Gastroesophageal sphincter (tissue), 4 donors: ENCODE data around the gene CNIH2. TPM values are rescaled to one million over a fixed set of nuclear protein-coding genes. Genes with fewer than 3 reads are reported as not detected.

Source experiments
- ATAC-seq: fragments of 150-250 bp; one replicate; pipeline ENCODE4 v1.9.1; 2016; ENCODE audit warnings: mild to moderate bottlenecking, moderate library complexity
- H3K27ac ChIP-seq, 4 donors: fragments of 200-600 bp; sonication (generic) in 3 of 4; 1 replicate in 3 of 4; 2 replicates in 1 of 4; pipeline ENCODE4 v1.5.1; 2016 to 2019
- H3K27me3 ChIP-seq: fragments of 200-600 bp; sonication (generic); one replicate; pipeline ENCODE4 v1.5.1; 2019
- H3K36me3 ChIP-seq, 2 donors: fragments of 200-600 bp; sonication (generic); one replicate each; pipeline ENCODE4 v1.5.1; 2019; ENCODE audit warnings: control low read depth in 1 of 2
- H3K4me1 ChIP-seq, 3 donors: fragments of 200-600 bp; sonication (generic); 1 replicate in 2 of 3; 2 replicates in 1 of 3; pipeline ENCODE4 v1.5.1; 2016 to 2019; ENCODE audit warnings: control low read depth in 2 of 3
- H3K4me3 ChIP-seq, 2 donors: fragments of 200-600 bp; sonication (generic); one replicate each; pipeline ENCODE4 v1.5.1; 2019; ENCODE audit warnings: mild to moderate bottlenecking in 1 of 2, moderate library complexity in 1 of 2
- H3K9me3 ChIP-seq, 3 donors: fragments of 200-600 bp; sonication (generic); one replicate each; pipeline ENCODE4 v1.5.1; 2017 to 2019; ENCODE audit warnings: control low read depth in 2 of 3
- EP300 ChIP-seq: sonication (generic); formaldehyde crosslinking; IDR thresholded peaks from one replicate; pipeline ENCODE4 v1.6.1; 2017; ENCODE audit warnings: antibody characterized with exemption, mild to moderate bottlenecking
- POLR2A ChIP-seq, 2 donors: fragments of 450-650 bp; IDR thresholded peaks; one replicate each; pipeline ENCODE4 v1.6.1; 2017; ENCODE audit warnings: antibody characterized with exemption in 2 of 2, mild to moderate bottlenecking in 2 of 2, moderate library complexity in 1 of 2
- POLR2AphosphoS5 ChIP-seq: sonication (generic); formaldehyde crosslinking; IDR thresholded peaks from one replicate; pipeline ENCODE4 v1.6.1; 2017; ENCODE audit warnings: antibody characterized with exemption
- WGBS, 2 donors: methylation state at CpG; one replicate each; pipeline ENCODE4 v1.1.5; 2018; ENCODE audit warnings: low coverage in 1 of 2; 5-methylcytosine and 5-hydroxymethylcytosine counted together
- total RNA-seq, 4 donors: library from RNA; depleted of rRNA; stranded (reverse); fragments of >200 nt; gene quantifications; one replicate each; pipeline ENCODE4 v1.1.0, GENCODE V29; 2016
- TF ChIP-seq, protein P1 (sequence below), 4 experiments: fragments of 200-600 bp in 2 of 4; fragments of 450-650 bp in 2 of 4; sonication (generic) in 1 of 4; IDR thresholded peaks; one replicate each; pipeline ENCODE4 v1.5.1; 2017 to 2019; ENCODE audit warnings: antibody characterized with exemption in 4 of 4, mild to moderate bottlenecking in 2 of 4, moderate library complexity in 2 of 4

The CNIH2 gene
- total RNA-seq, 4 donors from 2014 or later, result 1.1 TPM; not detected in 3

DNA sequence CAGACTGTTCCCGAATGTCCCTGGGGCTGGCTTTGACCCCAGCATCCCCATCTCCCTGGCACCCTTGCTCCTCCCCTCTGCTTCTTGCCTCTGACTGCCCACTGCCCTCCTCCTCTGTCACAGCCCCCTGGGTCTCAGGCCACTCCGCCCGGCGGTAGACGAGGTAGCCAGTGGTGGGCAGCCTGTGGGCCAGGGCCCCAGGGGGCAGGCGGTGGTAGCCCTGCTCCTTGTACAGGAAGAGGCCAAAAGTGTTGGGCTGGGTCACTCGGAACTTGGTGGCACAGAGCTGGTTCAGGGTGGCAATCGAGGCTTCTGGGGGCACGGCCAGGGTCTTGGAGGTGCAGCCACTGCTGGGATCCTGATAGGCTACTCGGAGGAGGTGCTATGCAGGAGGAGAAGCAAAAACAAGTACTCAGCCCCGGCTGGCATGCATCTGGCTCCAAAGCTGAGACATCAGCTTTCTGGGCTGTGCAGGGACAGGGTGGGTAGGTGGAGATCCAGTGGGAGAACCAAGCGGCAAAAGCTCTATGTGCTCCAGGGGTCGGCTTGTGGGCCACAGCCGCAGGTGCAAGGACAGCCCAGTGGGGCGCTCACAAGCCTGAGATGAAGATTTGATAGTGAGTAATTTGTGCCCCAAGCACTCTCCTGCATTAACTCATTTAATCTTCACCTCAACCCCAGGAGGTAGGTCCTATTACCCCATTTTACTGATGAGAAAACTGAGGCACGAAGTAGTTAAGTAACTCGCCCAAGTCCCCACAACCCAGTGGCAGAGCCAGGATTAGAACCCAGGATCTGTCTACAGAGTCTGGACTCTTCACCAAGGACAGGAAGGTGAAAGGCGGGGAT is 54.6 kb downstream of the CNIH2 start:
- no peak overlapping the region for H3K27ac ChIP-seq
- H3K4me3 ChIP-seq, result no peak overlapping the region
- peaks cover 0 to 42% of the 10 kb centered on the region in 2 donors for H3K36me3 ChIP-seq
- H3K9me3 ChIP-seq, result no peaks in the 10 kb centered on the region
- H3K27me3 ChIP-seq, result no peaks in the 10 kb centered on the region
- 50 to 90% methylated on average over 2 to 5 of the region's 18 CpGs for WGBS, 2 donors
- peaks cover 0 to 45% (median 35%) of the 10 kb centered on the region in 3 donors for H3K4me1 ChIP-seq
- ATAC-seq, result no peak
- TF ChIP-seq, protein P1, sequence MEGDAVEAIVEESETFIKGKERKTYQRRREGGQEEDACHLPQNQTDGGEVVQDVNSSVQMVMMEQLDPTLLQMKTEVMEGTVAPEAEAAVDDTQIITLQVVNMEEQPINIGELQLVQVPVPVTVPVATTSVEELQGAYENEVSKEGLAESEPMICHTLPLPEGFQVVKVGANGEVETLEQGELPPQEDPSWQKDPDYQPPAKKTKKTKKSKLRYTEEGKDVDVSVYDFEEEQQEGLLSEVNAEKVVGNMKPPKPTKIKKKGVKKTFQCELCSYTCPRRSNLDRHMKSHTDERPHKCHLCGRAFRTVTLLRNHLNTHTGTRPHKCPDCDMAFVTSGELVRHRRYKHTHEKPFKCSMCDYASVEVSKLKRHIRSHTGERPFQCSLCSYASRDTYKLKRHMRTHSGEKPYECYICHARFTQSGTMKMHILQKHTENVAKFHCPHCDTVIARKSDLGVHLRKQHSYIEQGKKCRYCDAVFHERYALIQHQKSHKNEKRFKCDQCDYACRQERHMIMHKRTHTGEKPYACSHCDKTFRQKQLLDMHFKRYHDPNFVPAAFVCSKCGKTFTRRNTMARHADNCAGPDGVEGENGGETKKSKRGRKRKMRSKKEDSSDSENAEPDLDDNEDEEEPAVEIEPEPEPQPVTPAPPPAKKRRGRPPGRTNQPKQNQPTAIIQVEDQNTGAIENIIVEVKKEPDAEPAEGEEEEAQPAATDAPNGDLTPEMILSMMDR (IDR thresholded peaks at IDR 0.05), result no peak
- no peak for TF ChIP-seq POLR2A (IDR thresholded peaks at IDR 0.05)
- TF ChIP-seq POLR2AphosphoS5, result no peak
- no peak for TF ChIP-seq EP300

DNA sequence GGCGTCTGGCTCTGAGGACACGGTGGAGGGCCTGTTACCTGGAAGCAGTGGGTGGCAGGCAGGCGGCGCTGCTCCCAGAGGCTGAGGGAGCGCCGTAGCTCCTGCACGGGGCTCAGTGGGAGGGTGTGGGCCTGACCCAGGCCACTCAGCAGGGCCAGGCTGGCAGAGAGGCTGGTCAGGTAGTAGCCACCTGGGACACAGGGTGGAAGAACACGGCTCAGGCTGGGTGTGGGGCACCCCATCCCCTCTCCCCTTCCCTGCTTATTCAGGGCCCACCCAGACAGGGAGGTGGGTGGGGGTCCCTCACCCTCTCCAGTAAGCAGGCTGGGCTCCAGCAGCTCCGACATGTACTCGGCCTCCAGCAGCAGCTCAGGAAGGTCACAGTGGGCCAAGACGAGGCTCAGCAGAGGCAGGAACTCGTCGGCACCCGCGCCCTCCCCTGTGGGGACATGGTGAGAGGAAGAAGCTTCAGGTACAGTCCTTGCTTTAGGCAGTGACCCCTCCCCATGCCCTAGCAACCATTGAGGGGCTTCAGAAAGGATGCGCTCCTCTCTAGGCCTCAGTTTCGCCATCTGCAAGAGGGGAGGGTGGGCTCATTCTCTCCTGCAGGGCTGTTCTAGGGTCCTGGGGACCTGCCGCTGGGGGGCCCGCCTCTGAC is 55.4 kb downstream of the CNIH2 start:
- no peak for ATAC-seq
- Histone ChIP-seq H3K27ac (no peak overlapping the region), H3K9me3 (no peaks in the 10 kb centered on the region), H3K36me3 (peaks cover 0 to 49% of the 10 kb centered on the region in 2 donors), H3K4me3 (no peak overlapping the region), H3K4me1 (peaks cover 0 to 38% (median 29%) of the 10 kb centered on the region in 3 donors), H3K27me3 (no peaks in the 10 kb centered on the region)
- 86 to 100% methylated on average over 1 of the region's 19 CpGs for WGBS, 2 donors
- TF ChIP-seq, protein P1 (IDR thresholded peaks at IDR 0.05), result no peak
- TF ChIP-seq POLR2AphosphoS5 (no peak), EP300 (no peak), POLR2A (IDR thresholded peaks at IDR 0.05) (no peak)

Other genes with a start within 250 kb of the CNIH2 start
- gene GAL3ST3, start 229.0 kb upstream of the CNIH2 start, total RNA-seq, result 1 to 10 TPM; 1.2 to 7.8 (median 2.2) TPM
- gene SF3B2, start 225.8 kb upstream of the CNIH2 start, total RNA-seq, result 100 to 1,000 TPM; 113 to 179 (median 160) TPM
- gene PACS1, start 207.9 kb upstream of the CNIH2 start, total RNA-seq, result 10 to 100 TPM; 32.7 to 81.8 (median 38.2) TPM
- 10 to 100 TPM; 24.6 to 49.6 (median 34.2) TPM for gene KLC2, start 20.5 kb upstream of the CNIH2 start, total RNA-seq
- 100 to 1,000 TPM in 3 of 4 donors, 10 to 100 TPM in 1; 99.3 to 162 (median 115) TPM for gene RAB1B, start 9.5 kb upstream of the CNIH2 start, total RNA-seq
- gene YIF1A, start 11.0 kb downstream of the CNIH2 start, total RNA-seq, result 10 to 100 TPM; 39.4 to 79.3 (median 64.5) TPM
- gene TMEM151A, start 13.7 kb downstream of the CNIH2 start, total RNA-seq, result under 1 TPM in 1 of 4 donors, not detected in 3; 0.66 TPM
- 10 to 100 TPM; 23.1 to 68.2 (median 27.0) TPM for gene CD248, start 38.9 kb downstream of the CNIH2 start, total RNA-seq
- 1 to 10 TPM; 3.8 to 9.3 (median 4.7) TPM for gene RIN1, start 58.3 kb downstream of the CNIH2 start, total RNA-seq
- gene BRMS1, start 66.9 kb downstream of the CNIH2 start, total RNA-seq, result 10 to 100 TPM; 26.6 to 44.2 (median 35.5) TPM
- 10 to 100 TPM; 39.7 to 62.0 (median 47.6) TPM for gene B4GAT1, start 69.5 kb downstream of the CNIH2 start, total RNA-seq
- gene SLC29A2, start 93.6 kb downstream of the CNIH2 start, total RNA-seq, result 1 to 10 TPM in 2 of 4 donors, under 1 TPM in 2; 0.27 to 3.2 (median 1.2) TPM
- gene NPAS4, start 142.9 kb downstream of the CNIH2 start, total RNA-seq, result 1 to 10 TPM in 1 of 4 donors, under 1 TPM in 2, not detected in 1; 0.27 to 2.6 (median 0.93) TPM
- 10 to 100 TPM; 36.3 to 48.1 (median 45.6) TPM for gene MRPL11, start 160.7 kb downstream of the CNIH2 start, total RNA-seq
- gene PELI3, start 188.7 kb downstream of the CNIH2 start, total RNA-seq, result 10 to 100 TPM; 20.5 to 43.9 (median 29.9) TPM
- gene DPP3, start 202.3 kb downstream of the CNIH2 start, total RNA-seq, result 10 to 100 TPM; 11.5 to 35.3 (median 22.4) TPM
- gene BBS1, start 232.5 kb downstream of the CNIH2 start, total RNA-seq, result 10 to 100 TPM; 49.2 to 95.1 (median 82.9) TPM